Naive thymus-derived CD4-positive, alpha-beta T cell (primary cell): ENCODE measurements around the gene MFNG. TPM values are rescaled to one million over a fixed set of nuclear protein-coding genes. Genes with fewer than 3 reads are reported as not detected.

ENCODE experiments used
- ATAC-seq: fragments of 150-1000 bp; cut with Tn5 transposase; 2 replicates; pipeline ENCODE4 v1.10.0; 2021; ENCODE audit warnings: mild to moderate bottlenecking, moderate library complexity
- CTCF ChIA-PET: fragments of 350-600 bp; sonication (Branson Sonifier 250); formaldehyde crosslinking; loops from one replicate; lab custom pipeline; 2021; ENCODE audit warnings: antibody characterized with exemption; lab: Charles Lee
- POLR2A ChIA-PET: fragments of 350-600 bp; sonication (Branson Sonifier 250); formaldehyde crosslinking; loops from one replicate; lab custom pipeline; 2021; ENCODE audit warnings: antibody characterized with exemption, inconsistent platforms; lab: Charles Lee
- DNase-seq, 9 donors: peaks; one replicate each; pipeline versions ENCODE4 v3.0.0 to v3.0.0-alpha.2; 2020 to 2022; ENCODE audit warnings: mixed read lengths in 1 of 9
- H3K27ac ChIP-seq: one replicate; pipeline ENCODE4 v1.7.0; 2013; ENCODE audit warnings: mild to moderate bottlenecking, low read depth, low read length, moderate library complexity
- H3K27me3 ChIP-seq, 2 donors: one replicate each; pipeline ENCODE4 v1.7.0; 2013; ENCODE audit warnings: low read length in 2 of 2, mild to moderate bottlenecking in 2 of 2, moderate library complexity in 2 of 2; ENCODE audit not compliant: control insufficient read depth in 2 of 2, insufficient read depth in 2 of 2
- H3K36me3 ChIP-seq, 3 experiments: 1 replicate in 2 of 3; 2 replicates in 1 of 3; pipeline ENCODE4 v1.7.0; 2013; ENCODE audit warnings: low read length in 3 of 3, mild to moderate bottlenecking in 3 of 3, moderate library complexity in 1 of 3; ENCODE audit not compliant: insufficient read depth in 3 of 3, control insufficient read depth in 2 of 3
- H3K4me1 ChIP-seq, 2 donors: one replicate each; pipeline ENCODE4 v1.7.0; 2013; ENCODE audit warnings: low read length in 2 of 2, mild to moderate bottlenecking in 2 of 2, moderate library complexity in 1 of 2; ENCODE audit not compliant: control insufficient read depth in 2 of 2, insufficient read depth in 2 of 2
- H3K4me3 ChIP-seq: 2 replicates; pipeline ENCODE4 v1.7.0; 2013; ENCODE audit warnings: mild to moderate bottlenecking, low read length
- H3K9me3 ChIP-seq, 3 experiments: 1 replicate in 2 of 3; 2 replicates in 1 of 3; pipeline ENCODE4 v1.7.0; 2013; ENCODE audit warnings: low read length in 3 of 3; ENCODE audit not compliant: control insufficient read depth in 2 of 3
- H3K27ac Mint-ChIP-seq, 9 donors: one replicate each; pipeline ENCODE4 v1.8.0; 2020 to 2022; ENCODE audit warnings: mixed read lengths in 9 of 9, mild to moderate bottlenecking in 8 of 9, moderate library complexity in 5 of 9, inconsistent platforms in 2 of 9
- H3K27me3 Mint-ChIP-seq, 5 donors: one replicate each; pipeline ENCODE4 v1.8.0; 2021 to 2022; ENCODE audit warnings: mixed read lengths in 5 of 5, mild to moderate bottlenecking in 1 of 5
- H3K36me3 Mint-ChIP-seq, 5 donors: one replicate each; pipeline ENCODE4 v1.8.0; 2020 to 2022; ENCODE audit warnings: mixed read lengths in 5 of 5, mild to moderate bottlenecking in 3 of 5, inconsistent platforms in 1 of 5
- H3K4me1 Mint-ChIP-seq, 7 donors: one replicate each; pipeline ENCODE4 v1.8.0; 2020 to 2022; ENCODE audit warnings: mixed read lengths in 7 of 7, mild to moderate bottlenecking in 3 of 7, inconsistent platforms in 1 of 7
- H3K4me3 Mint-ChIP-seq, 10 donors: one replicate each; pipeline ENCODE4 v1.8.0; 2020 to 2022; ENCODE audit warnings: mild to moderate bottlenecking in 10 of 10, mixed read lengths in 10 of 10, moderate library complexity in 6 of 10, inconsistent platforms in 2 of 10
- H3K9me3 Mint-ChIP-seq, 11 donors: one replicate each; pipeline ENCODE4 v1.8.0; 2020 to 2022; ENCODE audit warnings: mixed read lengths in 11 of 11, mild to moderate bottlenecking in 4 of 11, inconsistent platforms in 1 of 11, moderate library complexity in 1 of 11
- intact Hi-C, 2 donors: fragments of 100-400 bp; cut with micrococcal nuclease; formaldehyde crosslinking; loops; one replicate each; pipeline ENCODE4 v1.15.1; 2023
- polyA plus RNA-seq, 2 donors: library from polyadenylated mRNA; unstranded; fragments of 300-500 nt; fragmentation: Illumina TruSeq; gene quantifications; one replicate each; pipeline ENCODE4 v1.2.3, GENCODE V29; 2021
- total RNA-seq, 6 experiments: library from RNA in 5 of 6; stranded (reverse) in 5 of 6; gene quantifications; 1 replicate in 5 of 6; 2 replicates in 1 of 6; pipeline ENCODE4 v1.2.3 and lab custom pipeline; 2021 to 2026

The MFNG gene
- total and polyA plus RNA-seq, 7 experiments from 2014 or later = 146 to 449 (median 216) TPM

DNA sequence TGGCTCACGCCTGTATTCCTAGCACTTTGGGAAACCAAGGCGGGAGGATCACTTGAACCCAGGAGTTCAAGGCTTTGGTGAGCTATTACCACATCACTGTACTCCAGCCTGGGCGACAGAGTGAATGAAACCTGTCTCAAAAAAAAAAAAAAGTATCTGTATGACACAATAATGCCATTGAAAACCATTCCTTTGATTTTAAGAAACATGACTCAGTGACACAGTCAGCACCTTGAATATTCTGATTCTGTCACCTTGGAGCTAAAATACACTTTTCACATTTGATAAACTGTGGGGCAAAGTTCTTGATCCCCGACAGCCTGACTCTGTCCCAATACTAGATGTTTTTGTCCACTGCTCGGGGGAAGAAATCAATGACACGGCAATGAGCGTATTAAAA is 42.2 kb downstream of the MFNG start:
- Mint-ChIP-seq H3K4me3 (no peak overlapping the region), H3K4me1 (peaks cover 0 to 3% (median 0%) of the 10 kb centered on the region in 7 donors), H3K27ac (no peak overlapping the region), H3K9me3 (peaks cover 0 to 7% (median 2%) of the 10 kb centered on the region in 11 donors), H3K27me3 (peaks cover 0 to 12% (median 3%) of the 10 kb centered on the region in 5 donors), H3K36me3 (peaks cover 0 to 25% (median 5%) of the 10 kb centered on the region in 5 donors)
- DNase-seq (no peak), ATAC-seq (no peak)
- Histone ChIP-seq H3K27me3 (no peaks in the 10 kb centered on the region), H3K27ac (no peak overlapping the region), H3K4me3 (no peak overlapping the region), H3K36me3 (no peaks in the 10 kb centered on the region), H3K4me1 (no peaks in the 10 kb centered on the region), H3K9me3 (no peaks in the 10 kb centered on the region)
- ChIA-PET CTCF (no interaction called here), POLR2A (no interaction called here)
- intact Hi-C loops = no loop called here

DNA sequence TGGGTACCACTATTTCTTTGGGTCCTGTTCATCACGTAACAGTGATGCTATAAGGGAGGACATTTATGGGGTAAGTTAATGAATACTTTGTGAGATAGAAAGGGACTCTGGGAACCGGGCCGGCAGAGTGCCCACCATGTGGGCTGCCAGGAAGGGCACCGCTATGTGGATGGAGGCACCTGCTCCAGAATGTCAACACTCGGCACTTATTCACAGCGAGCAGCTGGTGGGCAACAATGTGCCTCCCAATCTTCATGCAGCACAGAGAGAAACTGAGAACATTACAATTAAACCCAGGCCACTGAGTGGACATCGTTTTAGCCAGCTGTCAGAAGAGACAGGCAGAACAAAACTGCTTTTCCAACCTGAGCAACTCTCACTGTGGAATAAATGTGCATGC is 43.1 kb downstream of the MFNG start:
- H3K27me3 Mint-ChIP-seq = peaks cover 0 to 12% (median 3%) of the 10 kb centered on the region in 5 donors
- intact Hi-C loops = no loop called here
- H3K4me1 ChIP-seq = no peaks in the 10 kb centered on the region
- H3K36me3 ChIP-seq = no peaks in the 10 kb centered on the region
- H3K9me3 Mint-ChIP-seq = peaks cover 0 to 7% (median 2%) of the 10 kb centered on the region in 11 donors
- H3K27ac Mint-ChIP-seq = no peak overlapping the region
- ChIA-PET POLR2A (no interaction called here), CTCF (no interaction called here)
- no peak overlapping the region for H3K4me3 ChIP-seq
- no peaks in the 10 kb centered on the region for H3K9me3 ChIP-seq
- no peaks in the 10 kb centered on the region for H3K27me3 ChIP-seq
- H3K27ac ChIP-seq = no peak overlapping the region
- no peak for ATAC-seq
- no peak for DNase-seq
- no peak overlapping the region for H3K4me3 Mint-ChIP-seq
- peaks cover 0 to 26% (median 5%) of the 10 kb centered on the region in 5 donors for H3K36me3 Mint-ChIP-seq
- H3K4me1 Mint-ChIP-seq = peaks cover 0 to 3% (median 0%) of the 10 kb centered on the region in 7 donors

DNA sequence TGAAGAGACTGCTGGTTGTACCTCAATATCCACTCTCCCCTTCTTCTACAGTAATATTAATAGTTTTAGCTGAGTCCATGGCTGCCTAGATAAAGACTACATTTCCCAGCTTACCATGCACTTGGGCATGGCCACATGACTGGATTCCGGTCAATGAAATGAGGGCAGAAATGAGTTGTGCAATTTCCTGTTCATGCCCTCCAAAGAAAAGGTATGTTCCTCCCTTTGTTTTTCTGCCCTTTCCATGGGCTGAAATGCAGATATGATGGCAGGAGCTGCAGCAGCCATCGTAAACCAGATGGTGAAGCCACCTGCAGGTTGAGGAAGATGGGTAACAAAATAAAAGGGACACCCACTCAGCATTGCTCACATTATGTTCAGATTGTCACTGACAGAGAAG is 43.6 kb downstream of the MFNG start:
- H3K4me3 Mint-ChIP-seq = no peak overlapping the region
- no peak for DNase-seq
- H3K27ac Mint-ChIP-seq = no peak overlapping the region
- ChIA-PET POLR2A (no interaction called here), CTCF (no interaction called here)
- peaks cover 0 to 3% (median 0%) of the 10 kb centered on the region in 7 donors for H3K4me1 Mint-ChIP-seq
- Histone ChIP-seq H3K4me3 (no peak overlapping the region), H3K27ac (no peak overlapping the region), H3K27me3 (no peaks in the 10 kb centered on the region), H3K4me1 (no peaks in the 10 kb centered on the region), H3K36me3 (no peaks in the 10 kb centered on the region), H3K9me3 (no peaks in the 10 kb centered on the region)
- H3K9me3 Mint-ChIP-seq = peaks cover 0 to 7% (median 2%) of the 10 kb centered on the region in 11 donors
- H3K36me3 Mint-ChIP-seq = peaks cover 0 to 30% (median 5%) of the 10 kb centered on the region in 5 donors
- intact Hi-C loops = no loop called here
- H3K27me3 Mint-ChIP-seq = peaks cover 0 to 12% (median 3%) of the 10 kb centered on the region in 5 donors
- ATAC-seq = no peak

GRCh38 chr22:37442135-37442534 is 44.0 kb downstream of the MFNG start:
- H3K4me1 ChIP-seq = no peaks in the 10 kb centered on the region
- Mint-ChIP-seq H3K9me3 (peaks cover 0 to 7% (median 2%) of the 10 kb centered on the region in 11 donors), H3K27me3 (peaks cover 0 to 12% (median 3%) of the 10 kb centered on the region in 5 donors), H3K36me3 (peaks cover 0 to 27% (median 5%) of the 10 kb centered on the region in 5 donors), H3K27ac (no peak overlapping the region), H3K4me3 (no peak overlapping the region), H3K4me1 (peaks cover 0 to 3% (median 0%) of the 10 kb centered on the region in 7 donors)
- no peaks in the 10 kb centered on the region for H3K36me3 ChIP-seq
- H3K27me3 ChIP-seq = no peaks in the 10 kb centered on the region
- ATAC-seq (no peak), DNase-seq (no peak)
- no peaks in the 10 kb centered on the region for H3K9me3 ChIP-seq
- no peak overlapping the region for H3K27ac ChIP-seq
- intact Hi-C loops = no loop called here
- no peak overlapping the region for H3K4me3 ChIP-seq
- POLR2A ChIA-PET = interaction anchor here (0.6 kb wide), 1 partner anchor 1151 kb away, joined by 3 read pairs; no protein-coding TSS in a partner anchor
- CTCF ChIA-PET = no interaction called here

DNA sequence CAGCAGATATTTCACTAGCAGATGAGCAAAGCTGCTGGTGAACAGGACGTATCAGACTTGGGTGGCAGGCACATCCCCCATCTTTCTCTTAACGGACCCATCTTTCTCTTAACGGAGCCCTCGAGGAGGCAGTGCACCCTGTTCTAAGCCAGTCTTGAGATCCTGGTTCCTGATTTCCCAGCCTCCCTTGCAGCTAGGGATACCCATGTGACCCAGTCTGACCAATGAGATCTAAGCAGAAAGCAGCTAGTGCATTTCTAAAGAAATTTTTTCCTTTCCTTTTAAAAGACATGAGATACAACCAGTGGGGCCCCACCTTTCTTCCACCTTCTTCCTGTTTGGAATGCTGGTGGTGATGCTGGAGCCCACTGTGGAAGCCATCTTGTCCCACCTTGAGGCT is 45.3 kb downstream of the MFNG start:
- peaks cover 0 to 10% (median 3%) of the 10 kb centered on the region in 5 donors for H3K27me3 Mint-ChIP-seq
- no peak for ATAC-seq
- peaks cover 0 to 26% (median 5%) of the 10 kb centered on the region in 5 donors for H3K36me3 Mint-ChIP-seq

DNA sequence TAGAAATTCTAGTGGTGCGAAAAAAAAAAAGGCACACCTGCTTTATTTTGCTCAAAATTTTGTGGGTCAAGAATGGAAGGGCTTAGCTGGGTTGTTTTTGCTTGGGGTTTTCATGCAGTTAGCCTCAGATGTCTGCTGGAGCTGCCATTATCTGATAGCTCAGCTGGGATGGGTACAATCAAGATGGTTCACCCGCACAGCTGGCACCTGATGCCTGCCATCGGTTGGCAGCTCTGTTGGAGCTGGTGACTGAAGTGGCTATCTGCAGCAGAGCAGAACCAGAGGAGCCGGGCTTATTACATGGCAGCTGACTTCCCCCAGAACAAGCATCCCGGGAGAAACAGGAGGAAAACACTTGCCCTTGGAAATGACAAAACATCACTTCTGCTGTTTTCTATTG is 46.8 kb downstream of the MFNG start:
- Histone ChIP-seq H3K36me3 (no peaks in the 10 kb centered on the region), H3K4me3 (no peak overlapping the region), H3K4me1 (no peaks in the 10 kb centered on the region), H3K27me3 (no peaks in the 10 kb centered on the region), H3K9me3 (no peaks in the 10 kb centered on the region), H3K27ac (no peak overlapping the region)
- DNase-seq = no peak
- peak overlapping the region in 2 of 9 donors; percentile 2 to 14 for H3K27ac Mint-ChIP-seq
- peaks cover 0 to 7% (median 2%) of the 10 kb centered on the region in 11 donors for H3K9me3 Mint-ChIP-seq
- H3K27me3 Mint-ChIP-seq = peaks cover 0 to 12% (median 3%) of the 10 kb centered on the region in 5 donors
- intact Hi-C loops = no loop called here
- no peak for ATAC-seq
- peaks cover 0 to 26% (median 5%) of the 10 kb centered on the region in 5 donors for H3K36me3 Mint-ChIP-seq
- H3K4me3 Mint-ChIP-seq = no peak overlapping the region
- ChIA-PET POLR2A (no interaction called here), CTCF (interaction anchor here (0.8 kb wide), 1 partner anchor 19 kb away, joined by 3 read pairs; no protein-coding TSS in a partner anchor)
- peaks cover 0 to 3% (median 0%) of the 10 kb centered on the region in 7 donors for H3K4me1 Mint-ChIP-seq

More for the DNA sequence above, 45.3 kb downstream of the MFNG start:
- no peaks in the 10 kb centered on the region for H3K9me3 ChIP-seq
- H3K9me3 Mint-ChIP-seq = peaks cover 0 to 7% (median 2%) of the 10 kb centered on the region in 11 donors
- CTCF ChIA-PET = no interaction called here
- no peak overlapping the region for H3K4me3 Mint-ChIP-seq
- no peaks in the 10 kb centered on the region for H3K27me3 ChIP-seq
- no peaks in the 10 kb centered on the region for H3K4me1 ChIP-seq
- no peak for DNase-seq
- intact Hi-C loops = no loop called here
- no peak overlapping the region for H3K27ac ChIP-seq
- no peak overlapping the region for H3K4me3 ChIP-seq
- POLR2A ChIA-PET = no interaction called here
- H3K27ac Mint-ChIP-seq = no peak overlapping the region
- peaks cover 0 to 3% (median 0%) of the 10 kb centered on the region in 7 donors for H3K4me1 Mint-ChIP-seq
- H3K36me3 ChIP-seq = no peaks in the 10 kb centered on the region
